ENCODE measurements around the gene B3GALT2. TPM values are rescaled to one million over a fixed set of nuclear protein-coding genes. Genes with fewer than 3 reads are reported as not detected.

The B3GALT2 gene
- total and polyA plus RNA-seq, 2 of the 13 experiments (the other 11 are each of a cell fraction or from before 2014, with no cell fraction given): not detected

- no peak for TF ChIP-seq EED (CRISPR knock-in tag; IDR thresholded peaks at IDR 0.05)
- no peak for TF ChIP-seq KAT2B (IDR thresholded peaks at IDR 0.05; ENCODE audit: borderline replicate concordance, low read depth, low read length)
- TF ChIP-seq ATF7-NPFF (CRISPR knock-in tag; IDR thresholded peaks at IDR 0.05; ENCODE audit: low read depth): no peak
- TF ChIP-seq FOXO4 (CRISPR knock-in tag; conservative IDR thresholded peaks at IDR 0.05): no peak
- no peak for TF ChIP-seq PTBP1 (IDR thresholded peaks at IDR 0.05; ENCODE audit: low read depth, low read length, poor library complexity, severe bottlenecking)
- TF ChIP-seq RAD51 (IDR thresholded peaks at IDR 0.05; ENCODE audit: borderline replicate concordance): no peak
- TF ChIP-seq, protein P1, sequence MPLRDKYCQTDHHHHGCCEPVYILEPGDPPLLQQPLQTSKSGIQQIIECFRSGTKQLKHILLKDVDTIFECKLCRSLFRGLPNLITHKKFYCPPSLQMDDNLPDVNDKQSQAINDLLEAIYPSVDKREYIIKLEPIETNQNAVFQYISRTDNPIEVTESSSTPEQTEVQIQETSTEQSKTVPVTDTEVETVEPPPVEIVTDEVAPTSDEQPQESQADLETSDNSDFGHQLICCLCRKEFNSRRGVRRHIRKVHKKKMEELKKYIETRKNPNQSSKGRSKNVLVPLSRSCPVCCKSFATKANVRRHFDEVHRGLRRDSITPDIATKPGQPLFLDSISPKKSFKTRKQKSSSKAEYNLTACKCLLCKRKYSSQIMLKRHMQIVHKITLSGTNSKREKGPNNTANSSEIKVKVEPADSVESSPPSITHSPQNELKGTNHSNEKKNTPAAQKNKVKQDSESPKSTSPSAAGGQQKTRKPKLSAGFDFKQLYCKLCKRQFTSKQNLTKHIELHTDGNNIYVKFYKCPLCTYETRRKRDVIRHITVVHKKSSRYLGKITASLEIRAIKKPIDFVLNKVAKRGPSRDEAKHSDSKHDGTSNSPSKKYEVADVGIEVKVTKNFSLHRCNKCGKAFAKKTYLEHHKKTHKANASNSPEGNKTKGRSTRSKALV (CRISPR knock-in tag; IDR thresholded peaks at IDR 0.05): no peak
- no peak for TF ChIP-seq NCOR1 (IDR thresholded peaks at IDR 0.05; ENCODE audit: borderline replicate concordance, low read length)
- no peak for TF ChIP-seq MATR3 (CRISPR knock-in tag; IDR thresholded peaks at IDR 0.05)
- no peak for TF ChIP-seq DMAP1 (CRISPR knock-in tag; IDR thresholded peaks at IDR 0.05)
- no peak for TF ChIP-seq RBM39 (IDR thresholded peaks at IDR 0.05; ENCODE audit: low read depth, low read length, poor library complexity, severe bottlenecking)
- intact Hi-C loops (cut with micrococcal nuclease; ENCODE audit: unreplicated experiment) (no loop called here), in situ Hi-C loops (cut with HindIII; ENCODE audit: extremely low pct_ligation_motif_present, low pct_unique_long_range_greater_than_20kb) (no loop called here)
- no TSS peak for BruUV-seq (replicated peaks)
- 96% methylated on average over 2 of the region's 2 CpGs for WGBS (ENCODE audit: low lambda C conversion rate)
- H3K4me1 ChIP-seq (ENCODE audit: insufficient read depth, low read length): peaks cover 9% of the 10 kb centered on the region; the same call in 1 of the 2 replicates
- H3K4me3 ChIP-seq (replicated peaks in 1 of 3; ENCODE audit: insufficient read depth in 1 of 3, low read depth in 2 of 3, low read length in 3 of 3): no peak overlapping the region
- H3K27me3 ChIP-seq (ENCODE audit: control insufficient read depth in 1 of 2, insufficient read depth in 2 of 2, low read length in 2 of 2): no peaks in the 10 kb centered on the region
- no peak overlapping the region for H3K9ac ChIP-seq (ENCODE audit: insufficient read depth, low read depth, low read length)
- POLR2A ChIA-PET: no interaction called here
- ATAC-seq (no peak), FAIRE-seq (no peak), DNase-seq (ENCODE audit: low spot score) (no peak)
- H4K20me1 ChIP-seq (ENCODE audit: insufficient read depth, low read length): no peaks in the 10 kb centered on the region; the same call in 1 of the 2 replicates
- H2AFZ ChIP-seq (ENCODE audit: low read length): no peak overlapping the region
- no peak overlapping the region for H3K4me2 ChIP-seq (ENCODE audit: low read depth, low read length)
- H3K27ac ChIP-seq (ENCODE audit: extremely low read length, insufficient read depth, low read length): no peak overlapping the region
- H3K36me3 ChIP-seq (replicated peaks in 1 of 2; ENCODE audit: control insufficient read depth in 1 of 2, insufficient read depth in 2 of 2, low read length in 2 of 2): peaks cover 1 to 26% of the 10 kb centered on the region in 2 experiments; a peak in 3 of 5 replicates
- CTCF ChIA-PET (ENCODE audit: low intra/inter-chr PET ratio, low total read pairs): no interaction called here
- no peaks in the 10 kb centered on the region for H3K9me3 ChIP-seq (ENCODE audit: low read length)
- H3K79me2 ChIP-seq (ENCODE audit: insufficient read depth, low read length): no peaks in the 10 kb centered on the region
Observed at GRCh38 chr1:193212637-193213036, 26.2 kb upstream of the B3GALT2 start.

Data from HepG2 (cell line).